HG03342 (cell line): ENCODE measurements around the gene WNK2.

Experiments used
- ATAC-seq: cut with Tn5 transposase; IDR thresholded peaks from one replicate; pipeline ENCODE4 v1.9.1; 2021; ENCODE audit warnings: mild to moderate bottlenecking, moderate library complexity; ENCODE audit not compliant: unreplicated experiment

The WNK2 gene

DNA sequence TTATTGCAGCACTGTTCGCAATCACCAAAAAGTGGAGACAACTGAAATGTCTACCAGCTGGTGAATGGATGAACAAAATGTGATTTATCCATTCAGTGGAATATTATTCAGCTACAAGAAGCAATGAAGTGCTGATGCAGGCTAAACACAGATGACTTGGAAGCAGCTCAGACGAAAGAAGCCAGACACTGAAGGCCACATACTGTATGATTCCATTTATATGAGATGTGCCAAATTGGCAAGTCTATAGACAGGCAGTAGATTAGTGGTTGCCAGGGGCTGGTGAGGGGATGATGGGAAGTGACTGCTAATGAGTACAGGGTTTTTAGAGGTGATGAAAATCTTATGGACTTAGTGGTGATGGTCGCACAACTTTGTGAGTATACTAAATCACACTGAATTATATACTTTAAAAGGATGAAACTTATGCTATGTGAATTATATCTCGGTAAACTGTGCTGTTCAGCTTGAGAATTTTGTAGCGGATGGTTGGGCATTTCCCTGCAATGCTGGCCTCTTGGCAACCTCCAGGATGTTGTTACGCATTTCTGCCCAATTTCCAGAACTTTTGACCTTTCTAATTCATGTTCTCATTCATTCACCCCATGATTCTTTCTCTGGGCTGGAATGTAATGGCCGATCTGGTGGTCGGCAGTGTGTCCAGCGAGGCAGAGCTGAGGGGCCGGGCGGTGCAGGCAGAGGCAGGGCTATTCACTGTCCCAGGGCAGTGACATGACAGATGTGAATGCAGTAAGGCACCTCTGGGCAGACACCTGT is 22.0 kb upstream of the WNK2 start:
- ATAC-seq = no peak

DNA sequence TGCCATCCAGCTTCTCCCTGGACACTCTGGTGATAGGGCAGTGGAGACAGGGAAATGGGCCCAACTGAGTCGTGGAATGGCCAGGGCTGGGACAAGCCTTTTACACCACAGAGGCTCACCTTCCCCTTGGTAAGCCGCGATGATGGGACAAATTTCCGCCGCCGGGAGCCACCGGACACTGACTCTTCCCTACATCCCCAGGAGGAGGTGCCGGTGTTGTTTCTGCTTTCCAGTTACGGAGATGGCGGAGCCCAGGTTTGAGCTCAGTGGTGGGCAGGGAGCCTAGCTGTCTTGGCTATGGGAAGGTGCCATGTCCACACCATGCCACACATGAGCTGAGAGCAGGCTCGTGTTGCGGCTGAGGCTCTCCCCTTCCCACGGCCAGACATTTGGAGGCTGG is 19.9 kb upstream of the WNK2 start:
- ATAC-seq = no peak

DNA sequence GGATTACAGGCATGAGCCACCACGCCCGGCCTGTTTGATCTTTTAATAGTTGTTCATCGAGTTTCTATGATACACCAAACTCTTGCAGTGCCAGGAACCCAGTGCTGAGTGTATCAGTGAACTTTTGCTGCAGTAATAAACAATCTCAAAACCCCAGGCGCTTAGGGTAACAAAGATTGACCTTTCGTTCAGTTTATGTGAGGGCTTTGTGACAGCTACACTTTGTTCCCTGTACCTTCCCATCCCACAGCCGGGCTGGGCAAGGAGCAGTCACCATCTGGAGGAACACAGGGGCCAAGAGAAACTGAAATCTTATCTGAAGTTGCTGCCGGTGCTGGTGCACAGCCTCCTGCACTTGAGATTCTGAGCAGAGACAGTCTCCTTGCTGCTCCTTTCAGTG is 17.2 kb upstream of the WNK2 start:
- no peak for ATAC-seq

DNA sequence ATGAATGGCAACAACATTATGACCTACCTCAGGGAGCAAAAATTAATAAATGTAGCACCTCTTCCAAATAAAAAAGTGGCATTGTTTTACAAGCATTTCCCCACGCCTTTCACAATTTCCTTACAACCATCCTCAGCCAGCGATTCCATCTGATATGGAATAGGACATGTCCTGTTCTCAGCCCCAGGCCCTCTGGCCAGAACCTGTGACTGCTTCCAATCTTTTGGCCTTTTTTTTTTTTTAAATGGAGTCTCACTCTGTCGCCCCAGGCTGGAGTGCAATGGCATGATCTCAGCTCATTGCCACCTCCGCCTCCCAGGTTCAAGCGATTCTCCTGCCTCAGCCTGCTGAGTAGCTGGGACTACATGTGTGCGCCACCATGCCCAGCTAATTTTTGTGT is 16.8 kb upstream of the WNK2 start:
- ATAC-seq = no peak

DNA sequence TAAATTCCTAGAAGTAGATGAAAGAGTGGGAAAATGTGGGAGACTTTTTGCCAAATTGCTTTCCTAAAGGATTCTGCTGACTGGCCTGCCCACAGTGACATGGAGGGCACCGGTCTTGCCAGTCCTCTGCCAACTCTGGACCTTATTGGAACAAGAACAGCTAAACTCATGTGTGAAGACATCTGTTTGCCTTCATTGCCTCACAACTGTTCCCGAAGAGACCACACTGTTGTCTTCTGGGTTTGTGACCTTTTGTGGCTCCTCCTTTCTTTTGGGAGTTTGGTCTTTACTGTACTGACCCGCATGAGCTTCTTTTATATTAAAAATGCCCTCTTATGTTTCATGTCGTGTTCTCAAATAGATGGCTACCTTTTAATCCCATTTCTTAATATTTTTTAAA is 16.1 kb upstream of the WNK2 start:
- ATAC-seq = no peak

DNA sequence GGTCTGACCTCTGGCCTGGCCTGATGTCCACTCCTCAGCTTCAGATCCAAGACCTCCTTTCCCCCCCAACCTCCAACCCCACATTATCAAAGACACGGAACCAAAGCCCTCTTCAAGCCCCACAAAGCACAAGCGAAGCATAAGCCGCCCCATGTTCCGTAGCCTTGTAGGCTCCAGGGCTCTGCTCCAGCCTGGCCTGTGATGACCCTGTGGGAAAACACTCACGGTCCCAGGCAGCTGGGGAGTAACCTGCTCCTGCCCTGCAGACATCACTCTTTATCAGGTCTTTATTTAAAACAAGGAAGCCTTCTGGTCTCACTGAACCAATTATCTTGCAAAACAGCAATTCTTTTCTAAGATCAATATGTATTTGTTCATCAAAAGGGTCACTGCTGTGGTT is 15.4 kb upstream of the WNK2 start:
- no peak for ATAC-seq

DNA sequence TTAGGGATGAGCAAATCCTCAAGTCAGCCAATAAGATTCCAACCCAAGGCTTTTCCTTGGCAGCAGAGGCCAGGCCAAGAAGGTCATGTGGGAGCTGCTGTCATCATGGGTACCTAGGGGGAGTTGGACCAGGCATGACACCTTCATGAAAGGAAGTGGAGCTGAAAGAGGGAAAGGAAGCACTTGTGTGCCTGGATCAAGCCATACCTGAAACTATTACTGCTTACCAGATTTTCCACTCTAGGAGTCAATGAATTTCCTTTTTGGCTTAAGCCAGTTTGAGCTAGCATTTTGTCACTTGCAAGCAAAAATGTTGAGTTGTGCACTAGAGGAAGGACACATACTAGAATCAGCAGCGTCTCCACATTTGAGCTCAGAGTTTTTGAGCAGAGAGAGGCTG is 14.5 kb upstream of the WNK2 start:
- ATAC-seq = no peak

DNA sequence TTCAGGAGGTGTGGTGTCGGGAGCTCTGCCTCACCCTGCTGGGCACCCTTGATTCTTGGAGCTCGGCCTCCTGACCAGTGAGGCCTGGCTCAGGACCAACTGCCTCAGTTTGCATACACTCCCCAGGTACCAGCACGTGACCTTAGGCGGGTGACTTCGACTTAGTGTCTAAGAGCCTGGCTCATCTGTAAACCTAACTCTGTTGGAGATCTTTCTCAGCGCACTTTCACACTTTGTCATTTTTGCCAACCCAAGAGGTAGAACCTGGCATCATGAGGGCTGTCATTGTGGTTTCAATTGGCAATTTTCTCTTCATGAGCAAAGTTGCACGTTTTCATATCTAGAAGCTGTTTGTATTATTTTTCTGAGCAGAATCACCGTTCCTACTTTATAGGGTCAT is 13.4 kb upstream of the WNK2 start:
- ATAC-seq = no peak

DNA sequence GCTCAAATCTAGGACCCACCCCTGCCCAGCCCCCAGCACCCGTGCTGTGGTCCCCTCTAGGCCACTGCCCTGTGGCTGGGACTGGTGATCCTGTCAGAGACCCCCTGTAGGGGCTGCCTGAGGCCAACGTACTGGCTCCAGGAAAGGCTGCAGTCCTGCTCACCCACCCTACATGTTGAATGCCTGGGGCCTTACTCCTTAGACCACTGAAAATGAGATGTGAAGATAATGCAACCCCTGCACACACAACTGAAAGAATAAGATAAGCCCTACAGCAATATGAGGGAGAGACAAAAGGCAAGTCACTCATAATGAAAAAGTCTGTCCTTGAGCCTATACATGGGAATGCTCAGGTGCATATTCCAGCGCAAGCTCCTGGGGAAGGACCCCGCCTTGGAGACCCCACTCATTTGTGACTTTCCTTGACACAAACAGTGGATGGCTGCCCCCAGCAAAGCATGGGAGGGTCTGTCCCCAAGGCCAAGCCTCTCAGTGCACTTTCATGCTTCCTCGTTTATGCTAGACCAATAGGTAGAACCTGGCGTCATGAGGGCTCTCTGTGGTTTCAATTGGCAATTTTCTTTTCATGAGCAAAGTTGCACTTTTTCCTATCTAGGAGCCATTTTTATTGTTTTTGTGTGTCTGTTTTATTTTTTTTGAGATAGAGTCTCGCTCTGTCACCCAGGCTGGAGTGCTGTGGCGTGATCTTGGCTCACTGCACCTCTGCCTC is 12.5 kb upstream of the WNK2 start:
- no peak for ATAC-seq

DNA sequence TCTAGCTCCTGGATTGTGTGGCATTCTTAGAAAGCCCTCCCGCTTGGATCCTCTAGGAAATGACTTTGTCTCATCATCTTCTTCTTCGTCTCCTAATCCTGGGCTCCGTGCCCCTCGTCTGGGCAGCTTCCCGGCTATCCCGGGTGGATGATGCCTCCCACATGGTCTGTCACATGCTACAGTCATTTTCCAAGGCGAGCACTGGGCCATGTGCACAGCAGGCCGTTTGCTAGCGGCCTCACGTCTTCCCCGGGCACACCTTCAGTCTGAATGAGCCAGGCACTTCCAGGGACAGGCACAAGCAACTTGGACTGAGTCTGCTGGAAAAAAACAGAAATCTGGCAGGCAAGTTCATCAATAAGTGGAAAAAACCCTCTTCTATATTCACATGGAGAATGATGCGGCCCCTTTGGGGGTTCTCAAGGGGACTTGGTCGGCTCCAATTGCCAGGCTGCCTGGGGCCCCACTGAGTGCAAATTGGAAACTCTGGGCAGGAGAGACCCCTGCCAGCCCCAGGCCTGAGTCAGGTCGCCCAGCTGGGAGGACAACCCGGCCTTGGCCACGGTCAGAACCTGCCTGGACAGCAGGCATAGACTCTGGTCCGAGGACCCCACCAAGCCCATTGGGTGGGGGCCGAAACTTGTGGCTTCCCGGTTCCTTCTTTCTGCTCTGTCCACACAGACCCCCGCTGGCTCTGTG is 11.1 kb upstream of the WNK2 start:
- no peak for ATAC-seq

DNA sequence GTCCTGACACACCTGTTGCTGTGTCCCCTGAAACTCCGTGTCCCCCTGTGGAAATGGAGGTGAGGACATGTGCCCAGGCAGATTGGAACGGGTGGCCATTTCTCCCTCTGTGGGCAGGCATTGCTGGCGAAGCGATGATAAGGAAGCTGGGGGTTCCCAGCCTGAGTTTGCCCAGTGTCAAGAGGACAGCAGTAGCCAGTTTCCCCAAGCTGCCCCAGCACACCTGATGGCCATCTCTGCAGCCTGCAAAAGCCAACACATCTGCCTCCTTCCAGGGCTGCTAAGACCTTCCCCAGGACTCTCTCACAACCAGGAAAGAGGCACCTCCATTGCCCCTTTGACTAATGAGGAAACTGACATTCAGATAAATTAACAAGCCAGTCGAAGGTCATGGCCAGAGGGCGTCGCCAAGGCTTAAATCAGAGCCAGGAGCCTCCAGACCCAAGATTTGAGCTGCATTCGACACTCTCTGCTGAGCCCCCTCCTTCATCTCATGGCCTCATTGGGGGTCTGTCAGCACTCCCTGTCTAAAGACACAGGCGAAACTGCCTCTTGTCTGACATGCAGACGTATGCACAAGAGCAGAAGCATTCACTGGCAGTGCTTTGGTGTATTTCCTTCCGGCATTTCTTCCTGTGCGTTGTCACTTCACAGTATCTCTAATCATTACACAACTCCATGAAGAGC is 10.4 kb upstream of the WNK2 start:
- ATAC-seq = no peak

DNA sequence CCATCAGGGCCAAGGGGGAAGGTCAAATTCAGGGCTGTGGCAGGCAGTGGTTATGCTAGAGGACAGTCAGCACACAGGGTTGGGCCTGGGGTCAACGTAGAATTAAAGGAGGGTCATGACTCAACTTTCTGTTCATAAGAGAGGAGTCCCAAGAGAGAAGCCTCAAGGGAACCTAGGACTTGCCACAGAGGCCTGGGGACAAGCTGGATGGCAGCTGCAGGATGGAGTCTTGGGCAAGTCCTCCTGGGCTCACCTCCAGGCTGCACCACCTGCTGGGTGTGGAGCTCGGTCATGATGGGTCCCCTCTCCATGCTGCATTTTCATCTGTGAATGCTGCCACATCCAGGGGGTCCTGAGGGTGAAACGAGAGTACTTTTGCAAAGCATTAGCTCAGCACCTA is 9.0 kb upstream of the WNK2 start:
- no peak for ATAC-seq

DNA sequence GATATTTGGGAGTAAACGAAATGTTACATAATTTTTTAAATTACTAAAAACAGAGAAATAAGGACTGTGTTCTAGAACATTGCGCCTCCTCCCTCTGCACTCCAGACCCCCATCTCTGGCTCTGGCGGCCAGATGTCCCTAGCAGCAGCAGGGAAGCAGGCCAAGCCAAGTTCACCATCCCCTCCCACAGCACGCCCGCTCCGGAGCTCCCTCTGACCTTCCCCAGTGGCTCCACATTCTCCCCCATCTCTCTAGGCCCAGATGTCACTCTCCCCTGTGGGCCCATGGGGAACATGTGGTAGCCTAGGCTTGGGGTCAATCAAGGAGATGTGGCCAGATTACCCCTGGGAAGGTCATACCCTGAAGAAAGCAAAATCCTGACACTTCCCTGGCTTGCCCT is 6.3 kb upstream of the WNK2 start:
- ATAC-seq = no peak

DNA sequence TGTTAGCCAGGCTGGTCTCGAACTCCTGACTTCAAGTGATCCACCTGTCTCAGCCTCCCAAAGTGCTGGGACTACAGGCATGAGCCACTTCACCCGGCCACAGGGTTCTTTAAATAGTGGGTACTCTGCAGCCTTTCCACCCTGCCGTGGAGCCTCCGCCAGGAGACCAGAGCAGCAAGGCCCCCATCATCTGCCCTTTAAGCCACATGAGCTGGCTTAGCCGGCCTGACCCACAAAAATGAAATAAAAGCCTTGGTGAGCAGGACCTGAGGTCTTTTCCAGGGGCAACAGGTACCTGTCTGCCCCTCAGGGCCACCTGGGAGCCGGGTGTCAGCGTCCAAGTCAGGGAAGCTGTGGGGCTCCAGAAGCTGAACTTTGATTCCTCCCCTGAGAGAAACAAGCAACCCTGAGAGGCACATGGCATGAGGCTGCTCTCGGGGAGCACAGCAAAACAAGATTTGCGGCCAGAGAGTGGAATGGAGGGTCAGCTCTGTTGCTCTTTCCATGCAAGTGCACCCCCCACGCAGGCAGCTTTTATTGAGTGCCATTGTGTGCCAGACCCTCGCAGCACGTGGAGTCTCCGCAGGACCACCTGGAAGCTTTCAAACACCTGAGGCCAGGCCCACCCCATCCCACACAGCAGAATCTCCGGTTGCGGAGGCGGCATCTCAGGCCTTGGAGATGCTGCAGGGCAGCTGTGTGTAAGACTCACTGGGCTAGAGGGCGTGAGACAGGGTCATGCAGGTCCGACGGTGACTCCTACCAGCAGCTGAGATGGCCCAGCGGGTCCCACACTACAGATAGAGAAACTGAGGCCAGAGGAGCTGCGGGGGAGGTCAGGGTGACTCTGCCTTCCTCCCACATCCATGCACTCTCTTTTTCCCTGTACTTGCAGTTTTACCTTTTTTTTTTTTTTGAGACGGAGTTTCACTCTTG is 4.8 kb upstream of the WNK2 start:
- no peak for ATAC-seq

DNA sequence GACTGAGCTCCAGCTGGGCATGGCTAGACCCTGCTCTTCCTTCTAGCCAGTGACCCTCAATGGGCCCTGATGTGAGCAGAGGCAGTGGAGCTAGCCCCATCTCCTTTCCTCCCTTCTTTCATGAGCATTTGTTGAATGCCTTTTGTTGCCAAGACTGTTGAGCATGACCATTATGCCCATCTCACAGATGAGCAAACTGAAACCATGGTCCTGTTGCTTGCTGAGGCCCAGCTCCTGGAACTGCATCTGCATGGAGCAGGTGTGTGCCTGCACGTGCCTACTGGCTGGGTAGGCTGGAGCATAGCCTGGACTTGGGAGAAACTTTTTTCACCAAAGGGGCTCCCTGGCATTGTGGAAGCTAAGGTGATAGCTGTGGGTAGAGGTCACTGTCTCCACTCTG is 3.0 kb upstream of the WNK2 start:
- ATAC-seq = no peak

DNA sequence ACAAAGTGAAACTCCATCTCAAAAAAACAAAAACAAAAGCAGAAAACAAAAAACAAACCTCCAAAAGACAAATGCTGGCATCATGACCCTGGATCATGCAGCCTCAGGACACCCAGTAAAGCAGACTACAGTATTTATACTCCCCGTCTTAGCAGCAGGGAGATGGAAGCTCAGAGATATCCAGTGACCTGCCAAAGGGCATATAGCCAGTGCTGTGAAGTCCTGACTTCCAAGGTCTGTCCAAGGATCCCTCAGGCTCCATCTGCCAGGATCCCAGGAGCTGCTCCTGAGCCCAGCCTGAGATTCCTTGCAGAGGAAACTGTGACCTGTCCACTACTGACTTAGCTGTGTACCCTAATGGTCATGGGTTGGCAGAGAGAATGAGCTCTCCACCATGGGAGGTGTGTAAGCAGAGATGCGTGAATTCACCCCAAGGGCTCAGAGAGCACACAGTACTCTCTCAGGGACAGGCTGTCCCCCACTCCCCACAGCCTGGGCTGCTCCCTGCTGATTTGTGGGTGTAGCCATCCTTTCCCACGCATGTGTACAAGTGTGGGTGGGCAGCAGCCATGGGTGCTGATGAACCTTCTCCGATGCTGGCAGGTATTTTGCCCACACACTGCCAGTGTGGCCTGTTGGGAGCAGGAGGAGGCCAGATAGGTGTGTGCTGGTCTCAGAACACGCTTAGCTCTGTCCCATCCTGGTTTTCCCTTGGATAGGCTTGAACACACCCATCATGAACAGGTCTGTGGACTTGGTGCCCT is 2.1 kb upstream of the WNK2 start:
- ATAC-seq = no peak

DNA sequence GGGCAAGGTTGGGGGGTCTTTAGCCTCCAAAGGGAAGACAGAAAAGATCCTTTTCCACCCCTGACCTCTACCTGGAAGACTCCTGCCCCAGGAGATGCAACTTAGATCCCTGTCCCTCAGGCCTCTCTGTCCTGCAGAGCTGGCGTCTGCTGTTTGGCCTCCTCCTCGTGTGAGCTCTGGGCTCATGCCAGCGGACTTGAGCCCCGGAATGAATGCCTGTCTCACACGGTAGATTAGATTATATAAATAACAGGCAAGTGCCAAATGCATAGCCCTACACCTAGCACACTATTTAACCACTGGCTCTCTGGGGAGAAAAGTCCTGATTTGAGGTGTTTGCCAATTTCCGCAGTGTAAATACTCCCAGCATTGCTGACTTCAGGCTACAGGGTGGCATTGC is 1.4 kb upstream of the WNK2 start:
- no peak for ATAC-seq

DNA sequence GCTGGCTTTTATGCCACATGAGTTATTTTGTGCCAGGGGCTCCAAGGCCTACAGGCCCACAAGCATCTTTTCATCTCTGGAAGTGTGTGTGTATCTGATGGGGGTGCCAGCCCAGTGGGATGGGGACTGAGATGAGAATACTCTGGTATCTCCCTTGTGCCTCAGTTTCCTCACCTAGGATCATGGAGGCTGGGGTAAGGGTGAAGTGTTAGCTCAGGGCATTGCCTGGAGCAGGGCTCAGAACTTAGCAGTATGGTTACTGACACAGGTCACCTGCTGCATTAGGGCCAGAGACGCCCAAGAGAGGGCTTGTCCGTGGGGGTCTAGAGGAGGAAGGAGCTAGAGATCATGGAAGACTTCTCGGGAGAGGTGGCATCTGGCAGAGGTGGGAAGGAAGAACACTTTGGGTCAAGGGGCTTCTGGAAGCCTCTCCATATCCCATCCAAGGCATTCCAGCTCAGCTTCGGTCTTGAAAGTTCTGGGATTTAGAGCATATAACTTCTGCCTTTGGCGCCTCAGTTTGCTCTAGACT is 742 bp upstream of the WNK2 start:
- no peak for ATAC-seq
